NCI-H226 (cell line): Measurements from ENCODE around the gene ZNF346.

Experiments used
- DNase-seq: peaks from one replicate; pipeline ENCODE4 v3.0.0-alpha.2; 2015

ZNF346 gene

GRCh38 chr5:177096162-177097015, 73.9 kb downstream of the ZNF346 start:
- DNase-seq: no peak

GRCh38 chr5:177097016-177097985, 74.8 kb downstream of the ZNF346 start:
- DNase-seq: no peak

DNA sequence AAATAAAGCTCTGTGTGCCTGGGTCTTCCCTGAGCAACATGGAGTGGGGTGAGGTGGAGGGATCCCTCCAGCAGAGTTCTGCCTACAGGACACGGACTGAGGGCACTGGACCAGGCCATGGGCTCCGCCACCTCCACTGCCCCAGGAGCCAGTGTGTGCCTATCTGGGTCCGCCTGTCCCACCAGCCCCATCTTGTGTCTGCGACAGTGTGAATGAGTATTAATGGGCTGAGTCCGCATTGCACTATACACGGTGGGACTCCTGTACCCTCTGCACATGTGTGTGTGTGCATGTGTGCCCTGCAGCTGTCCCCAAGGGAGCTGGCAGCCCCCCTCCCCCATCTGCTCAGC, 75.6 kb downstream of the ZNF346 start:
- no peak for DNase-seq

DNA sequence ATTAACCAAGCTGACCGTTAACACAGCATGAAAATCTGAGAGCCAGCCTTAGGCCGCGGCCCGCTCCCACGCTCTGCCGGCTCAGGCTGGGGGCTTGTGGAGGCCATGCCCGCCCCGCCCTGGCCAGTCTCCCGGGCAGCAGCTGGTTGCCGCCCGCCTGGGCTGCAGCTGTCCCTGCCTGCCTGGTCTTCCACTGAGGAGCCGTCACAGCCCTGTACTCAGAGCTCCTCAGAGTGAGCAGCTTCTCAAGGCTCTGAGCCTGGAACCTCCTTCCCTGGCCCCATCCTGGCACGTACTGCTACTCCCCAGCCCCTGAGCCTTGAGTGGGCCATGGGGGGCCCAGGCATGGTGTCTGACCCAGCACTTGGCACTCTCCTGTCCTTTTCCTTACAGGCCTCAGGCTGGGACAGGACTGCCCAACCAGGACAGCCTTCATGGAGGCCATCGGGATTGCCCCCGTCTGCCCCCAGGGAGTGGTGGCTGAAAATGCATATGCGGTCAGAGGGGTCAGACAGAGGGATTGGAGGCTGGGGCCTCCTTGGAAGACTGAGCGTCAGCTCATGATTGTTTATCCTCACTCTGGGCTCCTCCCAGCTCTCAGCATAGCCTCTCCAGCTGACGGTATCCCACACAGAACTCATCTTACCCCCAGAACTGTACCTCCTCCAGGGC, 76.1 kb downstream of the ZNF346 start:
- DNase-seq: no peak

GRCh38 chr5:177099422-177100093, 77.1 kb downstream of the ZNF346 start:
- no peak for DNase-seq

DNA sequence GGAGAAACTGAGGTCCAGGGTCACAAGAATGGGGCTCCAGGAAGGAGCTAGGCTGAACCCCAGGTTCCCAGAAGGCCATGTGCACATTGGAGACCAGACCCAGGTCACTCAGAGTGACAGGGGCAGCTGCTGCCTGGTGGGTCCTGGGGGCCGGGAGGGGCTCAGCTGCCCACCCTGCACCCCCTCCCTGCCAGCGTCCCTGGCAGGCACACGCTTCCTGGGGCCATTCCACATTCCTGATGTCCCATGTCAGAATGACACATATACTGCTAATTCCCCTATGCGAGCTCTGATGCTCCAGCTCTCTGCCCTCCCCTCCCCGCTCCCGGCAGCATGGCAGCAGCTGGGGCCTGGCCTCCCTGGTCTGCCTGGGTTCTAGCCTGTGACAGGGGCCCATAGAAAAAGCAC, 78.2 kb downstream of the ZNF346 start:
- no peak for DNase-seq

- no peak for DNase-seq
These were observed 81.2 kb downstream of the ZNF346 start for GRCh38 chr5:177103523-177104253.

- DNase-seq: no peak
These were observed 83.4 kb downstream of the ZNF346 start for GRCh38 chr5:177105691-177106476.

- no peak for DNase-seq
These were observed 84.7 kb downstream of the ZNF346 start for GRCh38 chr5:177107159-177107558.

GRCh38 chr5:177109810-177110209, 87.3 kb downstream of the ZNF346 start:
- DNase-seq: no peak

GRCh38 chr5:177111720-177112394, 89.4 kb downstream of the ZNF346 start:
- no peak for DNase-seq

DNA sequence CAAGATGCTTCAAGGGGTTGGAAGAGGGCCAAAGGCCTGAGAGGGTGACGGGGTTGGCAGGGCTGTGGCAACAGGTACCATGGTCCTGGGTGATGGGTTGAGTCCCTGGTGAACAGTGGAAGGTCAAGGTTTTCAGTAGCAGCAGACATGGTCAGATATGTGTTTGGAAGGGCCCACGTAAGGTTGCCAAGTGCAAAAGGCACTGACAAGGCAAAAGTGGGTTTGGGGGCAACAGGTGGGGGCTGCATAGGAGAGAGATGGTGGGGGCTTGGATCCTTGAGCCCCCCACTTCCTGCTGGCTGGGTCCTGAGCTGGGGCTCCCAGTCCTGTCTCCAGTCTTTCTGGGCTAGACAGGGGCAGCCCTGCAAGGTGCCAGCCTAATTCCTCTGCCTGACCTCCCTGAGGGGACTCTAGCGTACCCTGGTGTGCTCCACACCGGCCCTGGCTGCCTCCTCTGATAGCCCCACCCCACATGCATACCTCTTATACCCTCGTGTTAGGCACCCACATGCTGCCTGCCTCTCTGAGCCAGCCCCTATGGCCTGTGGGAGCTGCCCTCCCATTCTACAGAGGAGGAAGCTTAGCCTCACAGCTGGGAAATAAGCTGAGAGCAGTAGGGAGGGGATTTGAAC, 90.2 kb downstream of the ZNF346 start:
- DNase-seq: no peak

- peak; percentile 56 for DNase-seq
These were observed 91.3 kb downstream of the ZNF346 start for GRCh38 chr5:177113566-177114424.

GRCh38 chr5:177116631-177117373, 94.3 kb downstream of the ZNF346 start:
- DNase-seq: no peak

GRCh38 chr5:177117441-177118045, 95.0 kb downstream of the ZNF346 start:
- DNase-seq: no peak

- no peak for DNase-seq
These were observed 100.1 kb downstream of the ZNF346 start for GRCh38 chr5:177122566-177122965.

DNA sequence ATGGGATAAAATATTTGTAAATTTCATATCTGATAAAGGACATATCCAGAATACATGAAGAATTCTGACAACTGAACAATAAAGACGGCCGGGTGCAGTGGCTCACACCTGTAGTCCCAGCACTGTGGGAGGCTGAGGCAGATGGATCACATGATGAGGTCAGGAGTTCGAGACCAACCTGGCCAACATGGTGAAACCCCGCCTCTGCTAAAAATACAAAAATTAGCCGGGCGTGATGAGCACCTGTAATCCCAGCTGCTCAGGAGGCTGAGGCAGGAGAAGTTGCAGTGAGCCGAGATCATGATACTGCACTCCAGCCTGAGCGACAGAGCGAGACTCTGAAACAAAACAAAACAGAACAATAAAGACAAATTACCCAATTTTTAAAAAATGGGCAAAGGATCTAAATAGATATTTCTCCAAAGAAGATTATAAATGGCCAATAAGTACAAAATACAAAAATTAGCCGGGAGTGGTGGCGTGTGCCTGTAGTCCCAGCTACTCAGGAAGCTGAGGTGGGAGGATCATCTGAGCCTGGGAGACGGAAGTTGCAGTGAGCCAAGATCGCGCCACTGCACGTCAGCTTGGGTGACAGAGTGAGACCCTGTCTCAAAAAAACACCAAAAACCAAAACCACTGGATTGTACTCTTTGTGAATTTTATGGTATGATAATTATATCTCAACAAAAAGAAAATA, 101.4 kb downstream of the ZNF346 start:
- no peak for DNase-seq
